GM18502 (cell line): Measurements from ENCODE around the gene E2F4.
A peak's percentile ranks its signal among the peaks of the same experiment; 100 is the strongest.

Experiments
- ATAC-seq: cut with Tn5 transposase; IDR thresholded peaks from one replicate; pipeline ENCODE4 v1.9.1; 2021; ENCODE audit warnings: mild to moderate bottlenecking; ENCODE audit not compliant: unreplicated experiment, poor library complexity

The E2F4 gene

DNA sequence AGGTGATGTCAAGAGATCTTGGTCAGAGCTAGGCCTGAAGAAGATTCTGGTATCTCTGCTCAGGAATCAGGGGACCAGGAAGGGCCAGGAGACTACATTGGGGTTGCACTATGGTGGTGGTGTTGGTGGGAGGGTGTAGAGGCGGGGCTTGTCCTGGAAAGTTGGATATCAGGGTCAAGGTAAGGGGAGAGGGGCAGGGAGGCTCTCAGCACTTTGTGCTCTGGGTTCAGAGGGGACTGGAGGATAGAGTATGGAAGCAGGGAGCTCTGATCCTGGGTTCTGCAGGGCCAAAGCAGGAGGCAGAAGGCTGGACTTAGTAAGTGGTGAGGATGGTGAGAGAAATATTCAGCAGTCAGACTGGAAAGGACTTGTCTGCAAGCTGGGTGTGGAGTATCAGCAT, 18.6 kb upstream of the E2F4 start:
- no peak for ATAC-seq

DNA sequence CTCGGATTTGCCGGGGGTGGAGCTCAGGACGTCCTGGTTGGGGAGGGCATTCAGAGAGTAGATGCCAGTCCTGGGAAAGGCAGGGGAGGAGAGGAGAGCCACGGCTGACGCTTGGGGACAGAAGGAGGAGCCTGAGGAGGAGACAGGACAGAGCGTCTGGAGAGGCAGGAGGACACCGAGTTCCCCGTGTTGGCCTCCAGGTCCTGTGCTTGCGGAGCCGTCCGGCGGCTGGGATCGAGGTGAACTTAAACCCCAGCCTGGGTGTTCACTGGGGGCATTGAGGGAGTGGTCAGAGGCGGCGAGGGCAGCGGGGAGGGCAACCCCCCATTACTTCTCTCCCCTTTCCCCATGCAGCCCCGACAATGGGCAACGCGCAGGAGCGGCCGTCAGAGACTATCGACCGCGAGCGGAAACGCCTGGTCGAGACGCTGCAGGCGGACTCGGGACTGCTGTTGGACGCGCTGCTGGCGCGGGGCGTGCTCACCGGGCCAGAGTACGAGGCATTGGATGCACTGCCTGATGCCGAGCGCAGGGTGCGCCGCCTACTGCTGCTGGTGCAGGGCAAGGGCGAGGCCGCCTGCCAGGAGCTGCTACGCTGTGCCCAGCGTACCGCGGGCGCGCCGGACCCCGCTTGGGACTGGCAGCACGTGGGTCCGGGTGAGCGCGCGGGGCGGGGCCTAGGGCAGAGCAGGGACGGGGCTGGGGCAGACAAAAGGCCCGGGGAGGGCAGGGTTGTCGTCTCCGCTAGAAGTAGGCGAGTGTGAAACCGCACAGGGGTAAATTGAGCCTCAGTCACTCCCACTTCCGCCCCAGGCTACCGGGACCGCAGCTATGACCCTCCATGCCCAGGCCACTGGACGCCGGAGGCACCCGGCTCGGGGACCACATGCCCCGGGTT, 17.9 kb upstream of the E2F4 start:
- ATAC-seq = peak; percentile 38

DNA sequence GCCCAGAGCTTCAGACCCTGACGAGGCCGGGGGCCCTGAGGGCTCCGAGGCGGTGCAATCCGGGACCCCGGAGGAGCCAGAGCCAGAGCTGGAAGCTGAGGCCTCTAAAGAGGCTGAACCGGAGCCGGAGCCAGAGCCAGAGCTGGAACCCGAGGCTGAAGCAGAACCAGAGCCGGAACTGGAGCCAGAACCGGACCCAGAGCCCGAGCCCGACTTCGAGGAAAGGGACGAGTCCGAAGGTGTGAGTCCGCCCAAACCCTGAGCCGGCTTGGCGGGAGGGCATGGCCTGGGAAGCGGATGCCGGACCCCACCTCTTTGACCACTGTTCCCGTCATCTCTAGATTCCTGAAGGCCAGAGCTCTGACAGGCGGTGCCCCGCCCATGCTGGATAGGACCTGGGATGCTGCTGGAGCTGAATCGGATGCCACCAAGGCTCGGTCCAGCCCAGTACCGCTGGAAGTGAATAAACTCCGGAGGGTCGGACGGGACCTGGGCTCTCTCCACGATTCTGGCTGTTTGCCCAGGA, 17.2 kb upstream of the E2F4 start:
- ATAC-seq = no peak

DNA sequence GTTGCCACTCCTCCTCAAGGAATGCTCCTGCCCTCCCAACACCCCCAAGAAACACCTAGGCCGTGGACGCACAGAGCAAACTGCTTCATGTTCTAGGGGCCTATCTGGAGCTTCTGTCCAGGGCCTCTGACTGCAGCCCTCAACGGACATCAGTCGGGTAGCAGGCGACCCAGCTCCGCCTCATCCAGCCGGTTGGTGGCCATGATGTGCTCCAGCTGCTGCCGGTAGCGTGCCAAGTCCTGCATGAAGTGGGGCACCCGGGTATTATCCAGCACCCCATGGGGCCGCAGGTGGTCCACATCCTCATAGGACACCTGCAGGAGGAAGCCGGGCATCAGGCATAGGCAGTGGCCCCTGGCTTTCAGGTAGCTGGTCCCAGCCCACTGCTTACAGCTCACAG, 15.3 kb upstream of the E2F4 start:
- ATAC-seq = no peak

DNA sequence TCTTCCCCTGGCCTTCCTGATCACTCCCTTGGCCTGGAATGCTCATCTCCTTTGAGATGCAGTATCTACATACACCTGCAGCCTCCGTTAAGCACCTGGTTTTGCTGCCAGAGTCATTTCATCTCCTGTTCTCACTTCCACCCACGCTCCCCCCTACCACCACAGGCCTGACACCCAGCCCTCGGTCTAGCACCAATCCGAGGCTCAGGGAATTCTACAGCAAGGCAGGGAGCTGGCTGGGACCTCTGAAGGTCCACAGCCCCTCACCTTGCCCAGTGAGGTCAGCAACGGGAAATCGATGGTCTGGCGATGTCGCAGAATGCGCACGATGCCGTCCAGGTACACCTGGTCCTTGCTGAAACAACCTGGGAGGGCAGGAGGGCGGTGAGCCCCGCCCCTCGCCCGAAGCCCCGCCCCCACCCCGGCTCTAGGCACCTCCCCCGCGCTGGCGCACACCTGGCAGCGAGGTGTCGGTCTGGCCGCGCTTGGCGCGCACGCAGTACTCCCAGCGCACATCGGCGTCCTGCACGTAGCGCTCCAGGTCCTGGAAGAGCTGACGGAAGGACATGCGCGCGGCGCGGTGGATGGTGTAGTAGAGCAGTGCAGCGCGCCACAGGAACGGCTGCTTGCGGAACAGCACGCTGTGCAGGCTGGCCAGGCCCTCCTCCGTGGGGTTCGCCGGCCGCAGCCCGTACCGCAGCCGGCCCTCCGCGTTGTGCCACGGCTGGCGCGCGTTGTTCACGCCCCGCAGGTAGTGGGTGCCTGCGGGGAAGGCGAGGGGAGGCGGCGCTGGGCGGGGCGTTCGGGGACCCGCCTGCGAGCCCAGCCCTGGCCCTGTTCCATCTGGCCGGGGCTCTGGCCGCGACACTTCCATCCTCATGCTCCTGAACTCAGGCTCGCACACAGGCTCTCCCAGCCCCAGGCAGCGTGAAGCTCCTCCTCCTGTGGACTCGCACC, 13.9 kb upstream of the E2F4 start:
- no peak for ATAC-seq

DNA sequence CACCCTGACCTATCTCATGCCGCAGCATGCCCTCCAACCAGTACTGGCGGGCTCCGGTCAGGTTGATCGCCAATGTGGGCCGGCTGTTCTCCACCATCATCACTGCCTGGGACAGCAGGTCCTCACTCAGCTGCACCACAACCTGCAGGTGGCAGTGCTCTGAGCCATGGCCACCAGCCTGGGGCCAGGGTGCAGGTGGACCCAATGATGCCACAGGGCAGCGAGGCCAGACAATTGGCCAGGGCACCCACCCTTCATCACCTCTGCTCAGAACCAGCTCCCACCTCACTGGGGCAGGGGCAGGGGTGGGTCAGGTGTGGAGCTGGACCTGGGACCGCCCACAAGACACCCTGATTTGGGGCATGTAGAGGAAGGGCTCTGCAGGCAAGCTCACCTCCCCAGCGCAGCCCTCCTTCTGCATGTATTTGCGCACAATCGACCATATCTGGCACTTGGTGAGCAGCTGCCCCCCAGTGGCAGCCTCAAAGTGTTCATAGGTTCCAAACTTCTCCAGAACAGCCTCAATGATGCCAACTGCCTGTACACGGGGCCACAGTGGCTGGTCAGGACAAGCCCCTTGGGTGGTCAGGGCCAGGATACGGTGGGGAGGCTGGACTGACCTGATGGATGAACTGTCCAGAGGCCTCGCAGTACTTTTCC, 12.4 kb upstream of the E2F4 start:
- no peak for ATAC-seq

DNA sequence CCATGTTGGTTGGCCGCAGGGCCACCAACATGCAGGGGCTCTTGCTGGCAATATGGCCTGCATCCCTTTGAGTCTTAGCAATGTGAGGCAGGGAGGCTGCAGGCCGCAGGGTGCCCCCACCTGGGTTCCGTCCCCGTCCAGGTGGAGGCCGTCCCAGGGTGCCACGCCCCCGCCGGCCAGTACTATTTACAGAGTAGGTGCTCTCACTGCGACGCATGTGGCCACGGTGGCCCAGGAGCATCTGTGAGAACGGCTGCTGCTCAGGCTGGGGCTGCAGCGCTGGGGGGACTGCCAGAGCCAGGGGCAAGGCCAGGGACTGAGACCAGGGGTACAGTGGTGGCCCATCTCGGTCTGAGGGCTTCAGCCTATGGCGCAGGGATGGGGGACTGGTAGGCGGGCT, 11.8 kb upstream of the E2F4 start:
- no peak for ATAC-seq

DNA sequence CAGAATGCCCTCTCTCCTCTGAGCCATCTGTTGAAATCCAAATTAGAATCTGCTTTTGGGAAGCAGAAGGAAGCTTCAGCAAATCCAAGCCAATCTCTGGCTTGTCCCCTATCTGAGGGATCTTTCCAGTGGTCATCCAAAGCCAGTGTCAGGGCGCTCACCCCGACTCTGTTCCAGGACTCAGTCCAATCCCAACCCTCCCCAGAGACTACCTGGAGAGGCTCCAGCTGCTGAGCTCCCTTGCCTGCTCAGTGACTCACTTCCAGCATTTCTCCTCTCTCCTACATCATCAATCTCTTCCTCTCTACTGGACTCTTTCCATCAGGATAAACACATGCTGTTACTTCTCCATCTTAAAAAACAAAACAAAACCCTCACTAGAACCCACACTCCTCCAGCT, 10.6 kb upstream of the E2F4 start:
- ATAC-seq = no peak

DNA sequence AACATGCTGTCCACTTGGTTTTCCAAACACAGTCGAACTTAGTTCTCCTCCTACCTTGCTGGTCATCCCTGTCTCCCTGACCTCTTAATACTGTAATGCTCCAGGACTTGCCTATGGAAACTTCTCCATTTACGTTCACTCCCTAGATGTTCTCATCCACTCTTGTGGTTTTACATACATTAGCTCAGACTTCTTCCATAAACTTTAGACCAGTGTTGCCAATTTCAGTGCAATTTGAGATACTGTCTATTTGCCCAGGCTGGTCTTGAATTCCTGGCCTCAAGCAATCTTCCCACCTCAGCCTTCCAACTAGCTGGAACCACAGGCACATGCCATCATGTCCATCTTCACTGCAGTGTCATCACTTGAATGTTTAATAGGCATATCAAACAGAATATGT, 9.7 kb upstream of the E2F4 start:
- no peak for ATAC-seq

DNA sequence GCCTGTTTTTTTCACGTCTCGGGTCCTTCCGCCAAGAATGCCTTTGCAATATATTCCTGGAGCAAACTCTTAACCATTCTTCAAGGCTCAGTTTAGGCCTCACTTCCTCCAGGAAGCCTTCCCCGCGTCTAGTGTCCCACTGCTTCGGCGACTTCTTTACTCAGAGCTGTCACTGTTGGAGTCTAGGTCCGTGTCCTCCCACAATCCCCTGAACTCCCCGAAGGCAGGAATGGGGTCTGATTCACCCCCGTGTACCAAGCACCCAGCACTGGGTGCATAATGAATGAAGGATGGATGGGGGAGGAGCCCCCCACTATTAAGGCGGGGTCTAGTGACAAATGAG, 8.7 kb upstream of the E2F4 start:
- ATAC-seq = no peak

DNA sequence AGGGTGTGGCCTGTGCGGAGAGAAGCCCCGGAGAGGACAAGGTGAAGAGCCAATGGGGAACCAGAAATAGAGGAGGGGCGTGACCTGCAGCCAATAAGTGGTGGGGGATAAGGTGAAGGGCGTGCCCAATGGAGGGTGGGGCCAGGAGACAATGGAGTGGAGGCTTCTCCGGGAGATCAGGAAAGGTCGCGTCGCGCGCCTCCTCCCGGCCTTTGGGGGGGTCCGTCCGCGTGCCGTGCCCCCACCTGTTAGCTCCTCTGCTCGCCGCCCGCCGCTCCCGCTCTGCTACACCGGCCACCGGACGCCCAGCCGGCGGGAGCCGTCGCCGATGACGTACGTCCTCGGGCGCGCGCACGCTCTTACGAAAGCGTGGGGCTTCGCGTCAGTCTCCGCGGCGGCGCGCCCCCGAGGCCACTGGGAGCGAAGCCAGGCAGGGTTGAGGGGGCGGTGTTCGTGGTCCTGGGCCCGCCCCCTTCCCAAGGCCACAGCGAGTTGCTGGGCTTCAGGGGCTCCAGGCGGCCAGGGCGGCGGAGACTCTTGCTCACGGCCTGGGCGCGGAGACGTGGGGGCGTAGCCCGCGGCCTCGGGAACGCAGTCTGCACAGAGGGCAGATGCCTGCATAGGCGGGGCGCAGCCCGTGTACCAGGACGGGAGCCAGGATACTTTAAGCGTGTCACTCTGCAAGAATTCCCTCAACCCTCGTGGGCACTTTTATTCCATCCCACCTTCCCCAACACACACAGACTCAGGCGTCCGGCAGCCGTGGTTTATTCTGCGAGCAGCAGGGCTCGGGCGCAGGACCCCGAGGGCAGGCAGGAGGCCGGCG, 8.1 kb upstream of the E2F4 start, which contains the start of gene MATCAP1:
Gene MATCAP1, minus strand, starts transcription at position 337 of the 826 bp plus-strand sequence. CDS start 3,353 bp downstream, outside the sequence.
- peak; percentile 92 for ATAC-seq

DNA sequence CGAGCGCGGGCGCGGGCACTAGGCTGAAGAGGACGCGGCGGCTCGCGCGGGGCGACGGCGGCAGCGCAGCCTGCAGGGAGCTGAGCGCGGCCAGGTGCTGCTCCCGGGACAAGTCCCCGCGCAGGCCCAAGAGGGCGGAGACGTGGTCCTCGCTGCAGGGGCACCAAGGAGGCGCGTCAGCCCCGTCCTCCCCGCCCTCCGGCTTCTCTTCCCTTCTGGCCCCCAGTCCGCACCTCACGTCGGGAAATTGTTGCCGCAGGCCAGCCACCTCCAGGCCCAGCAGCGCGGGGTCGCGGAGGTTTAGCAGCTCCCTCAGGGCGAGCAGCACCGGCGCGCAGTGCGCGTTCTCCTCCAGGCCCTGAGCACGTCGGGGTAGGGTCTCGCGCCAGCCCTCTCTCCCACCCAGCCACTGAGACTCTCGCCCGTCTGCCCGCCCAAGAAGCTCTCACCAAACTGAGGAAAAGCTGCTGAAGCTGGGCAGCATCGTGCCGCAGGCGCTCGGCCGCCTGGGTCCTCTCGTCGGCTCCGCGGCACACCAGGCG, 7.4 kb upstream of the E2F4 start:
- no peak for ATAC-seq

DNA sequence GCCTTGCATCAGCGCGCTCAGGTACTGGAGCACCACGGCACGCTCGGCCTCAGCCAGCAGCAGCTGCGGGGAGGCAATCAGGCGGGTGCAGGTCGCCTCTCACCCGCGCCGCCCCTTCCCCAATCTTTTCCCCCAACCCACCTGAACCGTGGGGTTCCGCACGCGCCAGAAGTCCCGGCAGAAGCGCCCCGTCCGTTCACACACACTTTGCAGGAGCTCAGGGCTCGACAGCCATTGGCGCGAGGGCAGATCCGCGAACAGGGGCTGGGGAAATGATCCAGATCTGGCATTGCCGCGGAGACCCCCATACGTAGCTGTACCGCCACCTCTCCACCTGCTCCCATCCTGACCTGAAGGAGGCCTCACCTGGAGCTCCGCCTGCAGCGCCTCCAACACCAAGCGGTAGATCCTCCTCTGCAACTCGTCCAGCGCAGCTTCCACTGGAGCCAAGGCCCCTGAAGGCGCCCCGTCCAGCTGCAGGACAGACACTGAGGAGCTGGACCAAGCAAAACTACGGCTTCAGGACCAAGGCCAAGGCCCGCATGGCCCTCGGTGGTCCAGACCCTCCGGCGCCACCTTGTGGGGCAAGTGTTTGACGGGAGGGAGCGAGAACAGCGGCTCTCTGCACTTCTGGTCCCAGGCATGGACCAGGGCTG, 6.8 kb upstream of the E2F4 start:
- ATAC-seq = no peak

DNA sequence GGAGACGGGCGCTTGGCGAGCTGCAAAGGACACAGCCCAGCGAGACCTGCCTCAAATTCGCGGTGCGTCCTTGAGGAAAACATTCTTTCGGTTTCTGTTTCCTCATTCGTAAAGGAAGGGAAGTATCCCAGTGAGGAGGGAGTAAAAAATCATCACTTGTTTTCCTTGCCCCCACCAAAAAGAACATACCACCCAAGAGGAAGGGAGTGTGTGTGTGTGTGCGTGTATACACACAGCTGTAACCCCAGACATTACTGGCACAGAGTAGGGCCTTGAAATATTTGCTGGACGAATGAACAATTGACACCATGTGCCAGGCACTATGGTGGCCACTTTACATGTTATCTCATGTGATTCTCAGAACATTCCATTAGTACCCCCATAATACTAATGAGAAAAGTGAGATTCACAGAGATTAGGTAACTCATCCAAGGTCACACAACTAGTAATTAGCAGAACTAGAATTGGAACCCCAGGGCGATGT, 6.3 kb upstream of the E2F4 start:
- ATAC-seq = no peak

DNA sequence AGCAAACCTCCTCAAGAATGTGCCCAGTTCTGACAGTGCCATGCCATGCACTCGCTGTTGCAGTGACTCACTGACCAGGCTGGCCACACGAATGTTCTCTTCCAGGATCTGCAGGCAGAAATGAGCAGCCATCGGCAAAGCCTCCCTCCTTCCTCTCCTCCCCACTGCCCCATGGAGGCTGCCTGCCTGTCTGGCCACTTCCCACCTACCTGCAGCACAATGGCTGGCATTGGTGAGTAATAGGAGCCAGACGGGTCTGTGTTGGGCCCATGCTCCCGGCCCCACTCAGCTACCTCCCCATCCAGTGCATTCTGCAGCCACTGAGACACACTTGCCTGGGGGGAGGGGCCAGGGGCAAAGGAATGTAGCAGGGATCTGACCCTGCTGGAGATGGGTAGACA, 5.4 kb upstream of the E2F4 start:
- ATAC-seq = no peak

DNA sequence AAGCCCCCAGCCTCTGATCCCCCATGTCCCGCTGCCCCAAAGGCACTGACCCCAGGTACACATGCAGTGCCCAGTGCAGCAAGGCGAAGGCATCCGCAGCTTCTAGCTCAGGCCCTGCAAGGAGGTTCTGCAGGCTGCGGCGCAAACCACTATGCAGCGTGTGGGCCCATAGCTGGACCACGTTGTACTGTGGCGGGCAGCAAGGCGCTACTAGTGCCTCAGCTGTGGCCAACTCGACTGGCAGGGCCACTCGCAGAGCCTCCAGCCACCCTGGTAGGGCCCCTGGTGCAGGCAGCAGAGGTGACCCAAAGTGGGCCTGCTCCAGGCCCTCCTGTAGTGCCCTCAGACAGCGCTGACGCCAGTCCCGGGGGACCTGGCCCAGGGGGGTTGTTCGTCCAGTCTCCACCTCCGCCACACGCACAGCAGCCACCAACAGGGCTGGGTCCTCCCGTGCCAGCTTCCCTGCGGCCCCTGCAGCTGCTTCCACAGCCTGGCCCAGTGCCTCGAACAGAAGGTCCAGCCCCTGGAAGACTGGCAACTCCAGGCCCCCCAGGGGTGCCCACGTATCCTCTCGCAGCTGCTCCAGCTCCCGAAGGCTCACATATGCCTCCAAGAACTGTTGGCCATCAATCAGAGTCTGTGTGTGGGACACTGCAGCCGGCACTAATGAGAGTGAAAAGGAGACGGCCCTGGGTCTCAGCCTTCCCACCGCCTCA, 4.6 kb upstream of the E2F4 start:
- ATAC-seq = no peak

DNA sequence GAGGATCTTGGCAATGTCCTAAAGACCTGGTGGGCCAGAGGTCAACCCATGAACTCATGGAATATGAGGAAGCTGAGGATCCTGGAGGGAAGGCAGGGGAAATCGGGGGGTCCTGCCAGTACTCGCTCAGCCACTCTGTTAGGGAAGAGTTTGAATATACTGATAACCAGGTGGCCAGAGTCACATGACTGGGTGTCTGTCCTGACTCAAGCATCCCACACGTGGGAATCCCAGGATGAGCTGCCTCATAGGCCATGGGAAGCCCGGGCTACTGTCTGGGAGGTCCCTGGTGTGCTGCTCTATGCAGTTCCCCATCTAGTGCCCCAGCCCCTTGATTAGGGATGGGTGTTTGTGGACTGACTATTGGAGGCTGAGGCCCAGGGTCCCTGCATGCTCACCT, 3.6 kb upstream of the E2F4 start:
- no peak for ATAC-seq

DNA sequence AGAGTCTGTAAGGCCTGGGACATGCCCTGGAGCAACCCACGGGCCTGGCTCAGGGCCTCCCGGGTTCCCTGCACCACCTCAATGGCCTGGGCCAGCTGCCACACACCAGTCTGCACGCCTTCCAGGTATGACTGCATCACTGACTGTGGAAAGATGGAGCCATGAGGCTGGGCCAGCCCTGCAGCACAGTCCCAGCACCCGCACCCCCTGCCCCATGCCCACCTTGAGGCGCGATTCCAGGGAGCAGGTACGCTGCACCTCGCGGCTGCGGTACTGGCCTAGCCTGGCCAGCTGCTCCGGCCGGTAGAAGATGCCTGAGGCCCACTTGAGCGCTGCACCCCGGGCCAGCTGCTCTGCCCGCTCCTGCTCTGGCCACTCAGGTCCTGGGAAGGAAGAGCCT, 3.2 kb upstream of the E2F4 start:
- no peak for ATAC-seq
